Esophagus squamous epithelium (tissue), 5 donors: ENCODE measurements around the gene PBRM1. TPM values are rescaled to one million over a fixed set of nuclear protein-coding genes. Genes with fewer than 3 reads are reported as not detected.

Experiments used
- DNase-seq: peaks from one replicate; lab custom pipeline; 2025; lab: John Stamatoyannopoulos, UW
- H3K27ac ChIP-seq, 4 donors: fragments of 200-600 bp; sonication (generic); one replicate each; pipeline ENCODE4 v1.5.1; 2016 to 2019; ENCODE audit warnings: mild to moderate bottlenecking in 1 of 4
- H3K27me3 ChIP-seq, 4 donors: fragments of 200-600 bp; sonication (generic); 1 replicate in 3 of 4; 2 replicates in 1 of 4; pipeline versions ENCODE4 v1.5.1 to v1.6.0; 2017 to 2021; ENCODE audit warnings: antibody characterized with exemption in 1 of 4
- H3K36me3 ChIP-seq, 3 donors: fragments of 200-600 bp; sonication (generic); one replicate each; pipeline ENCODE4 v1.5.1; 2016 to 2019
- H3K4me1 ChIP-seq, 3 donors: fragments of 200-600 bp; sonication (generic); one replicate each; pipeline ENCODE4 v1.5.1; 2017 to 2019
- H3K4me3 ChIP-seq, 4 donors: fragments of 200-600 bp; sonication (generic); 1 replicate in 3 of 4; 2 replicates in 1 of 4; pipeline ENCODE4 v1.5.1; 2016 to 2019; ENCODE audit warnings: mild to moderate bottlenecking in 2 of 4, moderate library complexity in 1 of 4
- H3K9me3 ChIP-seq, 3 donors: fragments of 200-600 bp; sonication (generic); one replicate each; pipeline ENCODE4 v1.5.1; 2016 to 2019
- CTCF ChIP-seq, 6 experiments: fragments of 450-650 bp in 4 of 6; fragments of 200-600 bp in 2 of 6; sonication (generic) in 2 of 6; IDR thresholded peaks; one replicate each; pipeline ENCODE4 v1.5.1; 2016 to 2019; ENCODE audit warnings: antibody characterized with exemption in 6 of 6, mild to moderate bottlenecking in 4 of 6, moderate library complexity in 4 of 6
- POLR2A ChIP-seq, 4 donors: fragments of 450-650 bp; IDR thresholded peaks; one replicate each; pipeline ENCODE4 v1.6.1; 2017; ENCODE audit warnings: antibody characterized with exemption in 4 of 4, mild to moderate bottlenecking in 4 of 4, moderate library complexity in 3 of 4
- WGBS, 2 donors: methylation state at CpG; one replicate each; pipeline ENCODE4 v1.1.5; 2018; 5-methylcytosine and 5-hydroxymethylcytosine counted together
- intact Hi-C: fragments of 100-400 bp; cut with DNase I; formaldehyde crosslinking; loops from one replicate; pipeline ENCODE4 v1.15.0; 2022
- total RNA-seq, 4 donors: library from RNA; depleted of rRNA; stranded (reverse); fragments of >200 nt; gene quantifications; one replicate each; pipeline ENCODE4 v1.1.0, GENCODE V29; 2016
- donor health status: DM: yes; HTN: yes; CAD: no.

Gene PBRM1
- total RNA-seq, 4 donors from 2014 or later: 34.0 to 76.4 (median 63.7) TPM

GRCh38 chr3:52570076-52570475 lies 115.6 kb downstream of the PBRM1 start:
- no peaks in the 10 kb centered on the region for H3K9me3 ChIP-seq
- TF ChIP-seq POLR2A (IDR thresholded peaks at IDR 0.05) (no peak), CTCF (IDR thresholded peaks at IDR 0.05) (no peak)
- intact Hi-C loops: no loop called here
- no peaks in the 10 kb centered on the region for H3K27me3 ChIP-seq
- H3K4me1 ChIP-seq: no peaks in the 10 kb centered on the region
- DNase-seq: no peak
- WGBS, 2 donors: 89 to 90% methylated on average over 4 of the region's 4 CpGs
- H3K36me3 ChIP-seq: peaks cover 0 to 74% (median 2%) of the 10 kb centered on the region in 3 donors
- H3K4me3 ChIP-seq: no peak overlapping the region
- no peak overlapping the region for H3K27ac ChIP-seq

GRCh38 chr3:52568069-52568468 lies 117.6 kb downstream of the PBRM1 start:
- Histone ChIP-seq H3K4me3 (no peak overlapping the region), H3K9me3 (no peaks in the 10 kb centered on the region), H3K27ac (no peak overlapping the region), H3K36me3 (peaks cover 0 to 74% (median 0%) of the 10 kb centered on the region in 3 donors), H3K4me1 (no peaks in the 10 kb centered on the region), H3K27me3 (no peaks in the 10 kb centered on the region)
- TF ChIP-seq POLR2A (IDR thresholded peaks at IDR 0.05): no peak
- TF ChIP-seq CTCF (IDR thresholded peaks at IDR 0.05): no peak
- WGBS, 2 donors: 89 to 91% methylated on average over 2 of the region's 2 CpGs
- intact Hi-C loops: no loop called here
- DNase-seq: no peak

GRCh38 chr3:52563984-52564383 lies 121.7 kb downstream of the PBRM1 start:
- no peak overlapping the region for H3K4me3 ChIP-seq
- intact Hi-C loops: no loop called here
- H3K9me3 ChIP-seq: no peaks in the 10 kb centered on the region
- peaks cover 0 to 93% (median 5%) of the 10 kb centered on the region in 3 donors for H3K36me3 ChIP-seq
- no peak overlapping the region for H3K27ac ChIP-seq
- H3K4me1 ChIP-seq: peaks cover 0 to 11% (median 0%) of the 10 kb centered on the region in 3 donors
- DNase-seq: no peak
- no peaks in the 10 kb centered on the region for H3K27me3 ChIP-seq
- TF ChIP-seq POLR2A (IDR thresholded peaks at IDR 0.05): no peak
- no peak for TF ChIP-seq CTCF (IDR thresholded peaks at IDR 0.05)
- WGBS, 2 donors: 94 to 96% methylated on average over 2 of the region's 2 CpGs

GRCh38 chr3:52561028-52561747 lies 124.5 kb downstream of the PBRM1 start:
- no peak overlapping the region for H3K4me3 ChIP-seq
- no peak overlapping the region for H3K27ac ChIP-seq
- no peak for DNase-seq
- intact Hi-C loops: no loop called here
- peaks cover 0 to 19% (median 0%) of the 10 kb centered on the region in 3 donors for H3K4me1 ChIP-seq
- H3K36me3 ChIP-seq: peaks cover 0 to 98% (median 14%) of the 10 kb centered on the region in 3 donors
- TF ChIP-seq CTCF (IDR thresholded peaks at IDR 0.05): no peak
- TF ChIP-seq POLR2A (IDR thresholded peaks at IDR 0.05): no peak
- no peaks in the 10 kb centered on the region for H3K9me3 ChIP-seq
- H3K27me3 ChIP-seq: no peaks in the 10 kb centered on the region
- 48 to 49% methylated on average over 4 of the region's 4 CpGs for WGBS, 2 donors

- TF ChIP-seq POLR2A (IDR thresholded peaks at IDR 0.05) (no peak), CTCF (IDR thresholded peaks at IDR 0.05) (no peak)
- Histone ChIP-seq H3K27me3 (no peaks in the 10 kb centered on the region), H3K27ac (no peak overlapping the region), H3K36me3 (peaks cover 0 to 93% (median 18%) of the 10 kb centered on the region in 3 donors), H3K9me3 (no peaks in the 10 kb centered on the region), H3K4me3 (no peak overlapping the region), H3K4me1 (peaks cover 0 to 27% (median 0%) of the 10 kb centered on the region in 3 donors)
- no peak for DNase-seq
- 94% methylated on average over 5 of the region's 5 CpGs for WGBS, 2 donors
- intact Hi-C loops: no loop called here
These were observed 127.3 kb downstream of the PBRM1 start for GRCh38 chr3:52558436-52558835.
